ENCODE data around the gene SLC4A8. TPM values are rescaled to one million over a fixed set of nuclear protein-coding genes. Genes with fewer than 3 reads are reported as not detected.
"Not testable (repeated sequence)": the region's sequence is repeated elsewhere in the genome, so short reads cannot be mapped to it uniquely, and the experiment has no call there.

The SLC4A8 gene
- total RNA-seq, 1 experiment from 2014 or later: 4.2 TPM

GRCh38 chr12:51450806-51451205 lies 26.2 kb downstream of the SLC4A8 start:
- Histone ChIP-seq H2AFZ (ENCODE audit: low read length) (no peak overlapping the region), H3K27ac (ENCODE audit: low read length) (no peak overlapping the region), H3K9ac (ENCODE audit: low read length) (no peak overlapping the region), H3K4me3 (ENCODE audit: low read length) (no peak overlapping the region), H3K4me2 (ENCODE audit: low read length) (no peak overlapping the region), H3K9me2 (replicated peaks; ENCODE audit: low read length) (no peaks in the 10 kb centered on the region), H4K20me1 (ENCODE audit: low read length) (no peaks in the 10 kb centered on the region), H3K36me3 (ENCODE audit: low read depth, low read length) (no peaks in the 10 kb centered on the region), H3K9me3 (ENCODE audit: low read length) (no peaks in the 10 kb centered on the region), H3F3A (ENCODE audit: low read length, unreplicated experiment) (no peaks in the 10 kb centered on the region), H3K79me2 (ENCODE audit: low read length) (no peaks in the 10 kb centered on the region), H3K4me1 (ENCODE audit: insufficient read depth, low read length) (peaks cover 12% of the 10 kb centered on the region), H3K27me3 (ENCODE audit: low read length) (no peaks in the 10 kb centered on the region)
- ATAC-seq (no peak), DNase-seq (no peak)
- TF ChIP-seq EZH2 (IDR thresholded peaks at IDR 0.05; ENCODE audit: low read length, unreplicated experiment): no peak
- TF ChIP-seq CTCF (conservative IDR thresholded peaks at IDR 0.05; ENCODE audit: low read depth, low read length): no peak
- no peak for TF ChIP-seq EZH2phosphoT487 (IDR thresholded peaks at IDR 0.05; ENCODE audit: borderline replicate concordance, low read length)
- BruUV-seq (replicated peaks): no TSS peak
- ChIA-PET POLR2A (ENCODE audit: unreplicated experiment) (no interaction called here), CTCF (no interaction called here)
- intact Hi-C loops (cut with micrococcal nuclease): no loop called here

- H3K9me3 ChIP-seq (ENCODE audit: low read length); H4K20me1 ChIP-seq (ENCODE audit: low read length); DNase-seq; H3F3A ChIP-seq (ENCODE audit: low read length, unreplicated experiment); H3K36me3 ChIP-seq (ENCODE audit: low read depth, low read length); H3K9me2 ChIP-seq (replicated peaks; ENCODE audit: low read length); H3K9ac ChIP-seq (ENCODE audit: low read length); H3K27me3 ChIP-seq (ENCODE audit: low read length); intact Hi-C loops (cut with micrococcal nuclease); POLR2A ChIA-PET (ENCODE audit: unreplicated experiment); ATAC-seq; CTCF ChIA-PET; H3K4me2 ChIP-seq (ENCODE audit: low read length); H3K27ac ChIP-seq (ENCODE audit: low read length); H3K79me2 ChIP-seq (ENCODE audit: low read length); BruUV-seq (replicated peaks); H3K4me3 ChIP-seq (ENCODE audit: low read length); H2AFZ ChIP-seq (ENCODE audit: low read length): not testable (repeated sequence)
- H3K4me1 ChIP-seq (ENCODE audit: insufficient read depth, low read length): peaks cover 12% of the 10 kb centered on the region
Measured at GRCh38 chr12:51454016-51454415, 29.4 kb downstream of the SLC4A8 start.

GRCh38 chr12:51455050-51455449 lies 30.4 kb downstream of the SLC4A8 start:
- H3K9ac ChIP-seq (ENCODE audit: low read length); intact Hi-C loops (cut with micrococcal nuclease); H3K9me3 ChIP-seq (ENCODE audit: low read length); H3K27me3 ChIP-seq (ENCODE audit: low read length); BruUV-seq (replicated peaks); CTCF ChIA-PET; H3K4me3 ChIP-seq (ENCODE audit: low read length); H3K36me3 ChIP-seq (ENCODE audit: low read depth, low read length); H2AFZ ChIP-seq (ENCODE audit: low read length); DNase-seq; H3K79me2 ChIP-seq (ENCODE audit: low read length); H3K9me2 ChIP-seq (replicated peaks; ENCODE audit: low read length); ATAC-seq; H4K20me1 ChIP-seq (ENCODE audit: low read length); H3F3A ChIP-seq (ENCODE audit: low read length, unreplicated experiment); H3K4me2 ChIP-seq (ENCODE audit: low read length); H3K4me1 ChIP-seq (ENCODE audit: insufficient read depth, low read length); H3K27ac ChIP-seq (ENCODE audit: low read length); POLR2A ChIA-PET (ENCODE audit: unreplicated experiment): not testable (repeated sequence)

DNA sequence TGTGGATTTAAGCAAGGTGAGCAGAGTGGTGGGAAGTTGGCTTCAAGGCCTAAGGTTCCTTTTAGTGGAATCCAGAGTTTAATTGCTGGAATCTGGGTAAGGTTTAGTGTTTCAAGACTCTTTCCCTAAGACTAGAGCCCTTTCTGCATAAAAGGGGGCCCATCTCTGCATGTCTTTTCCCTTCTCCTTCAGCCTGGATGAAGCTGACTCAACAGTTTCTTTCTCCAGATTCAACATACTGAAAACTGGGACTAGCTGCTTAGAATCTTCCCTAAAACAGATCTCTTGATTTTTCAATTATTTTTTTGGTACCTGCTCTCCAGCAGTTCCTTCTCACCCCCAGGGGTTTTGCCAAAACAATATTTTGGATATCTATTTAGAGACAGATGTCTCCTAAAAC lies 34.0 kb downstream of the SLC4A8 start:
- ChIA-PET POLR2A (ENCODE audit: unreplicated experiment) (interaction anchor here (0.7 kb wide), 1 partner anchor 26 kb away, joined by 3 read pairs; no protein-coding TSS in a partner anchor), CTCF (no interaction called here)
- H3K27me3 ChIP-seq (ENCODE audit: low read length): no peaks in the 10 kb centered on the region
- no peaks in the 10 kb centered on the region for H3K9me3 ChIP-seq (ENCODE audit: low read length)
- H3K4me3 ChIP-seq (ENCODE audit: low read length): no peak overlapping the region
- no peaks in the 10 kb centered on the region for H3K79me2 ChIP-seq (ENCODE audit: low read length)
- no peaks in the 10 kb centered on the region for H3K4me1 ChIP-seq (ENCODE audit: insufficient read depth, low read length)
- H4K20me1 ChIP-seq (ENCODE audit: low read length): no peaks in the 10 kb centered on the region
- no TSS peak for BruUV-seq (replicated peaks)
- H3K9ac ChIP-seq (ENCODE audit: low read length): no peak overlapping the region
- ATAC-seq (no peak), DNase-seq (no peak)
- H3K27ac ChIP-seq (ENCODE audit: low read length): no peak overlapping the region
- H3K9me2 ChIP-seq (replicated peaks; ENCODE audit: low read length): no peaks in the 10 kb centered on the region
- no peaks in the 10 kb centered on the region; the same call in 1 of the 2 replicates for H3K36me3 ChIP-seq (ENCODE audit: low read depth, low read length)
- TF ChIP-seq EZH2 (IDR thresholded peaks at IDR 0.05; ENCODE audit: low read length, unreplicated experiment) (no peak), CTCF (conservative IDR thresholded peaks at IDR 0.05; ENCODE audit: low read depth, low read length) (no peak), EZH2phosphoT487 (IDR thresholded peaks at IDR 0.05; ENCODE audit: borderline replicate concordance, low read length) (no peak)
- intact Hi-C loops (cut with micrococcal nuclease): no loop called here
- no peak overlapping the region for H3K4me2 ChIP-seq (ENCODE audit: low read length)
- no peak overlapping the region for H2AFZ ChIP-seq (ENCODE audit: low read length)
- H3F3A ChIP-seq (ENCODE audit: low read length, unreplicated experiment): no peaks in the 10 kb centered on the region
